ENCODE results near the gene CDC20.
"Not testable (repeated sequence)": the region's sequence is repeated elsewhere in the genome, so short reads cannot be mapped to it uniquely, and the experiment has no call there.

CDC20 gene

GRCh38 chr1:43354471-43354870, 4.3 kb upstream of the CDC20 start:
- in situ Hi-C loops (cut with HindIII; ENCODE audit: low sequenced_read_pairs): no loop called here

GRCh38 chr1:43354936-43355335, 3.8 kb upstream of the CDC20 start:
- in situ Hi-C loops (cut with HindIII; ENCODE audit: low sequenced_read_pairs): no loop called here

- in situ Hi-C loops (cut with HindIII; ENCODE audit: low sequenced_read_pairs): no loop called here
Observed at GRCh38 chr1:43357251-43357650, 1.5 kb upstream of the CDC20 start.

- in situ Hi-C loops (cut with HindIII; ENCODE audit: low sequenced_read_pairs): no loop called here
Observed at GRCh38 chr1:43358121-43358745, 548 bp upstream of the CDC20 start.

- in situ Hi-C loops (cut with HindIII; ENCODE audit: low sequenced_read_pairs): no loop called here
Observed at GRCh38 chr1:43359696-43360095, 915 bp downstream of the CDC20 start.

GRCh38 chr1:43360616-43361015, 1.8 kb downstream of the CDC20 start:
- in situ Hi-C loops (cut with HindIII; ENCODE audit: low sequenced_read_pairs): no loop called here

- in situ Hi-C loops (cut with HindIII; ENCODE audit: low sequenced_read_pairs): no loop called here
Observed at GRCh38 chr1:43363283-43363934, 4.6 kb downstream of the CDC20 start.

- in situ Hi-C loops (cut with HindIII; ENCODE audit: low sequenced_read_pairs): no loop called here
Observed at GRCh38 chr1:43363935-43364525, 5.2 kb downstream of the CDC20 start.

GRCh38 chr1:43365678-43366077, 6.9 kb downstream of the CDC20 start:
- in situ Hi-C loops (cut with HindIII; ENCODE audit: low sequenced_read_pairs): no loop called here

GRCh38 chr1:43366179-43366578, 7.4 kb downstream of the CDC20 start:
- in situ Hi-C loops (cut with HindIII; ENCODE audit: low sequenced_read_pairs): no loop called here

GRCh38 chr1:43366601-43367025, 7.8 kb downstream of the CDC20 start:
- in situ Hi-C loops (cut with HindIII; ENCODE audit: low sequenced_read_pairs): no loop called here

GRCh38 chr1:43367026-43367903, 8.5 kb downstream of the CDC20 start:
- in situ Hi-C loops (cut with HindIII; ENCODE audit: low sequenced_read_pairs): no loop called here

GRCh38 chr1:43367904-43368645, 9.3 kb downstream of the CDC20 start, which contains the start of gene ELOVL1:
ELOVL1 (minus strand) TSS chr1:43368011; CDS start chr1:43365609, 2,402 bp downstream.
- in situ Hi-C loops (cut with HindIII; ENCODE audit: low sequenced_read_pairs): no loop called here

- in situ Hi-C loops (cut with HindIII; ENCODE audit: low sequenced_read_pairs): no loop called here
Observed at GRCh38 chr1:43368646-43369020, 9.9 kb downstream of the CDC20 start.

- in situ Hi-C loops (cut with HindIII; ENCODE audit: low sequenced_read_pairs): not testable (repeated sequence)
Observed at GRCh38 chr1:43369779-43370178, 11.0 kb downstream of the CDC20 start.

- in situ Hi-C loops (cut with HindIII; ENCODE audit: low sequenced_read_pairs): no loop called here
Observed at GRCh38 chr1:43370564-43370963, 11.8 kb downstream of the CDC20 start.

GRCh38 chr1:43372172-43372571, 13.4 kb downstream of the CDC20 start:
- in situ Hi-C loops (cut with HindIII; ENCODE audit: low sequenced_read_pairs): no loop called here

- in situ Hi-C loops (cut with HindIII; ENCODE audit: low sequenced_read_pairs): no loop called here
Observed at GRCh38 chr1:43373066-43373940, 14.5 kb downstream of the CDC20 start.

- in situ Hi-C loops (cut with HindIII; ENCODE audit: low sequenced_read_pairs): no loop called here
Observed at GRCh38 chr1:43376723-43377235, 18.0 kb downstream of the CDC20 start.

All from DLD1 (cell line).